Measurements from ENCODE around the gene KCNK5.

Gene KCNK5

GRCh38 chr6:39215640-39216158 is 13.6 kb downstream of the KCNK5 start:
- no peak for DNase-seq (ENCODE audit: low read depth in 2 of 2)

DNA sequence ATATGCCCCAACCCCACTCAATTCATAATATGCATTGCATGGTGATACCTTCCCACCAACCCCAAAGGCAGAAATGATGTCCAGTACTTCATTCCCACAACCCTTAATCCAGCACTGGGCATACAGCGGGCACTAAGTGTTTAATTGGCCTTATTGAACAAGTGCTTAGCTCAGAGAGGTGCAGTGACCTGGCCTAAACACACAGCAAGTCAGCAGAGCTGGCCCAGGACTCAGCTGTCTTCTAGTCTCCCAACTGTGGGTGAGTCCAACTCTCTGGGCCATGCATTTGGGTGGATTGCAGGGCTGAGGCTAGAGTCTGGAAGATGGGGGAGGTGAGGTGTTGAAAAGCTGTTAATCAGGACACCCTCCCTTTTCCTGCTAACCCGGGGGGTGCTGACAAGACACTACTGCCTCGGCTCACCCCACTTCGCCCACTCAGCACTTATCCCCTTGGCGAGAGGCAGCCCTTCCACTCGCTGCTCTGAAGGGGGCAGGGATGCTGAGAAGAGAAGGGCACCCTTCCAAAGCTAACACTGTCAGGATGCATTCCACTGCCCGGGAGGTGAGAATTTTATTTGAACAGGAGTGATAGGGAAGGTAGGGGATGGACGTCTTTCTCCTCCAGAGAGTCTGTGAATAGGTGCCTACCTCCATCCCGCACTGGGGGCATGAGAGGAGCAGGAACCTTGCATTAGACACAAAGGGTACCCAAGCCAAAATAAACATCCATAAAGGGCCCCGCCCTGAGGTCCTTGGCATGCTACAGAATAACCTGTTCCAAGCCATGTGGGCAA is 14.2 kb downstream of the KCNK5 start:
- DNase-seq (ENCODE audit: low read depth in 2 of 2) = no peak

- DNase-seq (ENCODE audit: low read depth in 2 of 2) = no peak
These were observed 15.0 kb downstream of the KCNK5 start for GRCh38 chr6:39214120-39214813.

GRCh38 chr6:39213195-39213920 is 15.9 kb downstream of the KCNK5 start:
- no peak for DNase-seq (ENCODE audit: low read depth in 2 of 2)

GRCh38 chr6:39211183-39211582 is 18.1 kb downstream of the KCNK5 start:
- DNase-seq (ENCODE audit: low read depth in 2 of 2) = no peak

GRCh38 chr6:39210450-39210849 is 18.8 kb downstream of the KCNK5 start:
- DNase-seq (ENCODE audit: low read depth in 2 of 2) = no peak

DNA sequence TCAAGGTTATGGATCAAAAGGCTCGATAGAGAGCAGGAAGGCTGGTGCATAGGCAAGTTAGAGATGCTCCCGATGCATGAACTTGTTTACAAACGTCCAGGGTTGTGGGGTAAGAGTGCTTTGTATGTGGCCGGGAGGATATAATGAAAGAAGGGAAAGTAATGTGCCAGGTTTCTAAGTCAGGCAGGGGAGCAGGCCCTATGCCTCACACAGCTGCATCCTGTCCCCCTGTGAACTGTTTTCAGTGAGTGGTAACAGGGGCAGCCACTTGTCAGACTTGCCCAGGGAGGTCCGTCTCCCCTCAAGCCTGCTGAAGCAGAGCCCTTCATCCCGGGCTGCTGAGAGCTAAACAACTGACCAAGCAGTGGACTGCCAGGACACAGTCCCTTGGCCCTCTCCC is 19.4 kb downstream of the KCNK5 start:
- DNase-seq (ENCODE audit: low read depth in 2 of 2) = no peak

DNA sequence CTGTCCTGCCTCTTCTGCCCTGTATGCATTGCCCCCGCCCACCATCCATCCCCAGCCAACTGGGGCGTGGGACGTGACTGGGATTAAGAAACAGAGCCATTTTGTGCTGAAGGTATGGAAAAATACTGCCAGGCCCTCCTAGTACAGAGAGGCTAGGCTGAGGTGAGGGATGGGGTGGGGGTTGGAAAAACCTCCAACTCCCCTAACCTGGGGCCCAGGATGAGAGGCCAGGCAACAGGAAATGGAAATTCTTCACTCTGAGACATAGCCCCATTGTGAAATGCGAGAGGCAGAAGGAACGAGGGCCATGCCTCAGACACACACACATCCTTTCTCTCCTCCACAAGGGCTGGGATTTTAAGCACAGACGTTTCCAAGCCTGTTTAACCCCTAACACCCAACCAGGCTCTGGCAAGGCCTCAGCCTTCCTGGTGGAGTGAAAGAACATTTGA is 19.9 kb downstream of the KCNK5 start:
- no peak for DNase-seq (ENCODE audit: low read depth in 2 of 2)

- DNase-seq (ENCODE audit: low read depth in 2 of 2) = no peak
These were observed 21.0 kb downstream of the KCNK5 start for GRCh38 chr6:39208223-39208739.

DNA sequence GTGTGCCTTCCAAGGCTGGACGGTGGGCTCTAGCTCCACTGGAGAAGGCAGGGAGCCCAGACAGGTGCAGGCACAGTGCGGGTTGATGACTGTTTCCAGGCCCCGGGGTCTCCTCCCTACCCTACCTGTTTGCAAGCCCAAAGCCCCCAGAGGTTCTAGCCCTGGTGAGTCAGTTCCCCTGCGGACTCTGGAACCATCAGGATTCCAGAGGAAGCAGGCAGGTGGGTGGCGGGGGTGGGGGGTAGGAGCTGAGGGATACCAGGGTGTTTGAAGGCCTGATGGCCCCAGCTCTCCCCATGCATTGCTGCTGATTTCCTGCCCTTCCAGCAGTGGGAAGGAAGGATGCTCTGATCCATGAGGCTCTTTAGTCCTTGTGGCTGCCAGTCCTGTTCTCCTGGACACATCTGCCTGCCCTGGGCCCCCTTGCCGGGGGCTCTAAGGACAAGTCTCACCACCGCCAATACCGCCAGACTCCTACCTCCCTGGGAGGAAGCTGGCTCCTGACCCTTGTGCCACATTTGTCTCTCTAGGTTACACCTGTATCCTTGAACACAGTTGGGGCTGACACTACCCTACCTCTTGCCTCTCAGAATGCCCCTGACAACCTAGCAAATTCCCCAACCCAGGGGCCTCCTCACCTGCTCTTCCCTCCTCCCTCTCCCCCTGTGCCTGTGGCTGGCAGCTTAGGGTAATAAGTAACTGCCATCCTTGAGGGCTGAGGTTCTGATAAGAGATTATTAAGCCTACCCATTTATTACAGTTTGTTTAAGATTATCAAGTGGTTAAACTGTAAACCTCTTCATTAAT is 21.7 kb downstream of the KCNK5 start:
- DNase-seq (ENCODE audit: low read depth in 2 of 2) = no peak

DNA sequence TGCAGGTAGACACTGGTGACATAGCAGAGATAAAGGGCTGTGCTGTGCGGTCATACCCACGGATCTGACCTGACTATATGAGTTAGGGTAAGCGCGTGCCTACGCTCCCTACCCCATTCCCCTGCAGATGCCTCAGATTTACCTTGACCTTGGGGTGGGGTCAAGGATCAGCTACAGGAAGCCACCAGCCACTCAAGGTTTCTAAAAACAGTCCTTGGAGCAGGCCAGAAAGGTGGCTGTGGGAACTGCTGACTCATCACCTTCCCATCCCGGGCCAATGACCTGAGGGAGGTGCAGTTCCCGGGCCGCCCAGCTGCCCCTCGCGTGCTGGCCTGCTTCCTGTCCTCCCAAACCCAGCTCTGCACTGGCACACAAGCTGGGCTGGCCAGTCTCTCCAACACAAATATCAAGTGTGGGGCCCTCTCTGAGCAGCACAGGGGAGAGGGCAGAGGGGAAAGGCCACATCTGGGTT is 23.0 kb downstream of the KCNK5 start:
- no peak for DNase-seq (ENCODE audit: low read depth in 2 of 2)

- DNase-seq (ENCODE audit: low read depth in 2 of 2) = no peak
These were observed 24.5 kb downstream of the KCNK5 start for GRCh38 chr6:39204646-39205244.

- no peak for DNase-seq (ENCODE audit: low read depth in 2 of 2)
These were observed 25.1 kb downstream of the KCNK5 start for GRCh38 chr6:39204160-39204495.

- no peak for DNase-seq (ENCODE audit: low read depth in 2 of 2)
These were observed 25.7 kb downstream of the KCNK5 start for GRCh38 chr6:39203436-39204159.

- no peak for DNase-seq (ENCODE audit: low read depth in 2 of 2)
These were observed 27.1 kb downstream of the KCNK5 start for GRCh38 chr6:39202166-39202565.

GRCh38 chr6:39200498-39201020 is 28.7 kb downstream of the KCNK5 start:
- DNase-seq (ENCODE audit: low read depth in 2 of 2) = no peak

DNA sequence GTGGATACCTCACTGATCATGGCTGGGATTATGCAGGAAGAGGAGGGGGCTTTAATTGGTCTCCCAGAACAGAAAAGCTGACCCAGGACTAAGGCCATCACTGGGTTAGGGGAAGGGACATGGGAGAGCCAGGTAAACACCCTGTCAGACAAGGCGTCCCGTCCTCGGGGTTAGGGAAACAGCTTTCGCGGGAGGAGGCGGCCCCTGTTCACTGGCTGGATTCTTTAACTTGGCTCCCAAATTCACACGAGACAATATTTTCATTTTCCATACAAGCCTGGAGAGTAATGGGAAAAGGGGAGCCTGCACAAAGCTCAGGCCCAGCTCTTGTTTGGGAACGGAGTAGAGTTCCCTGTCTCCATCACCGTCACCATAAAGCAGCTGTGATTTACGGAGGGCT is 29.3 kb downstream of the KCNK5 start:
- DNase-seq (ENCODE audit: low read depth in 2 of 2) = no peak

DNA sequence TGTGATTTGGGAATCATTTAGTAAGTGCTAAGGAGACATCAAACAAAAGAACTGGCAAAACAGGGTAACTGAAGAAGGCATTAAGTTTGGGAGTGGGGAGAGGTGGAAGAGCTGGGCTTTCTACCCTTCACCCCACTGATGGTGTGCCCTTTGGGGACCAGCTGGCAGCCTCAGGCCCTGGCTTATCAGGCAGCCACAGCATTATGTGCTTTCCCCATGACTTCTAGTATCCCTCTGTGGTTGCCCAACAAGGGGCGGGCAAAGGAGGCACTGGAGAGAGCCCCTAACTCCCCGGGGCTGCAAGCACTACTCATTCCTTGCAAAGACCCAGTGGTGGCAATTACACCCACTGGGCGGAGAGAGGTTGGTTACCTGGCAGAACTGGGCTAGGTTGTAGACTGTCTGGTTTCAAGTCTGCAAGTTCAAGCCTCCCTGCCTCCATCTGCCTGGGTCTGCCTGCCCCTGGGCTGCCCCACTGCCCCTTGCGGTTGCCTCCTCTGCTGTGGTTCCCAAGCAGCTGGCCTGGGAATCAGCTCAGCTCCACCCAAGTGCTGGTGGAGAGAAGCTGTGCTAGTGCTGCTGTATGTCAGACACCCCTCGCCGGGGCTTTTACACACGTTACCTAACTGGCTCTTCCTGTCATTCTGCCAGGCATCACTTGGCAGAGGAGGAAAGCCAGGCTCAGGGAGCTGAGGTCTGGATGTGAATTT is 29.9 kb downstream of the KCNK5 start:
- no peak for DNase-seq (ENCODE audit: low read depth in 2 of 2)

DNA sequence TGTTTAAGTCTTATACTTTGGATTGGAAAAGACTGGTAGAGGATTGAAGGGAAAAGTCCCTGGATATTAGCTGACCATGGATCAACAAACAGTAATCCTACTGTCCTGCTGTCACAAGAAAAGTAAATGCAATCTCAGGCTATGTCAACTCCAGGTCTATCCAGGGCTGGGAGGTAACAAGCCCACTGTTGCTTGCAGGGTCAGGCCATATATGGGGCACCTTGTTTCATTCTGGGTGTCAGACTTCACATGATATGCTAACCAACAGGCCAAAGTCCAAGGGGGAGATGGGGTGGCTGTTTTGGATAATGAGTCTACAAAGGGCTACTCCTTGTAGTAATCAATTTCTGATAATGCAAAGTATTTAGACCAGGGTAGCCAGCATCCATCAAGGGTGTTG is 30.7 kb downstream of the KCNK5 start:
- no peak for DNase-seq (ENCODE audit: low read depth in 2 of 2)

All from stimulated activated CD4-positive, alpha-beta T cell treated with anti-CD3 and anti-CD28 coated beads, Interleukin-1b, Interleukin-23, amount 100 ng/mL, for 1 hour (primary cell).